PC-3 (cell line): ENCODE results near the gene RBMS2.

Experiments used
- EZH2 ChIP-seq: fragments of 300-600 bp; sonication (generic); IDR thresholded peaks from one replicate; pipeline ENCODE4 v1.6.1; 2017; ENCODE audit warnings: antibody characterized with exemption, mild to moderate bottlenecking, low read length; ENCODE audit not compliant: unreplicated experiment
- EZH2phosphoT487 ChIP-seq: fragments of 300-600 bp; sonication (generic); IDR thresholded peaks from 2 replicates; pipeline ENCODE4 v1.6.1; 2018; ENCODE audit warnings: mild to moderate bottlenecking, antibody characterized with exemption, low read length, borderline replicate concordance

DNA sequence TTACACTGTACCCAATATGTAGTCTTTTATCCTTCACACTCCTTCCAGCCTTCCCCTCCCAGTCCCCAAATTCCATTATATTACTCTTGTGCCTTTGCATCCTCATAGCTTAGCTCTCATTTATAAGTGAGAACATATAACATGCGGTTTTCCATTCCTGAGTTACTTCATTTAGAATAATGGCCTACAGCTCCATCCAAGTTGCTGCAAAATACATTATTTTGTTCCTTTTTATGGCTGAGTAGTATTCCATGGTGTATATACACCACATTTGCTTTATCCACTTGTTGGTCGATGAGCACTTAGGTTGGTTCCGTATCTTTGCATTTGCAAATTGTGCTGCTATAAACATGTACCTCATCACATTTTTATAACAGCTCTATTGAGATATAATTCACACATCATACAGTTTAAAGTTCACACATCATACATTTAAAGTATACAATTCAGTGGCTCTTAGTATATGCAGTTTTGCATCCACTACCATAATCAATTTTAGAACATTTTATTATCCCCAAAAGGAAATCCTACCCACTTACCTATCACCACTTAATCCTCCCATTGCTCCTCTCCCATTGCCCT lies 23.5 kb downstream of the RBMS2 start:
- no peak for TF ChIP-seq EZH2
- TF ChIP-seq EZH2phosphoT487: no peak
